Endothelial cell (in vitro differentiated cells): ENCODE data around the gene CNOT10. TPM values are rescaled to one million over a fixed set of nuclear protein-coding genes. Genes with fewer than 3 reads are reported as not detected.
A peak's percentile ranks its signal among the peaks of the same experiment; 100 is the strongest.

Source experiments
- DNase-seq: peaks from one replicate; pipeline ENCODE4 v3.0.0; 2021; ENCODE audit warnings: low spot score
- H3K27ac Mint-ChIP-seq: one replicate; pipeline ENCODE4 v1.8.0; 2021; ENCODE audit warnings: mixed read lengths, inconsistent platforms; ENCODE audit not compliant: unreplicated experiment
- H3K27me3 Mint-ChIP-seq: one replicate; pipeline ENCODE4 v1.8.0; 2021; ENCODE audit warnings: mild to moderate bottlenecking, moderate library complexity, mixed read lengths, inconsistent platforms; ENCODE audit not compliant: unreplicated experiment
- H3K36me3 Mint-ChIP-seq: one replicate; pipeline ENCODE4 v1.8.0; 2021; ENCODE audit warnings: mild to moderate bottlenecking, low read depth, mixed read lengths, inconsistent platforms; ENCODE audit not compliant: unreplicated experiment
- H3K4me1 Mint-ChIP-seq: one replicate; pipeline ENCODE4 v1.8.0; 2021; ENCODE audit warnings: mild to moderate bottlenecking, mixed read lengths, inconsistent platforms; ENCODE audit not compliant: unreplicated experiment
- H3K4me3 Mint-ChIP-seq: one replicate; pipeline ENCODE4 v1.8.0; 2021; ENCODE audit warnings: mild to moderate bottlenecking, mixed read lengths, inconsistent platforms; ENCODE audit not compliant: unreplicated experiment
- H3K9me3 Mint-ChIP-seq: one replicate; pipeline ENCODE4 v1.8.0; 2021; ENCODE audit warnings: mixed read lengths, inconsistent platforms; ENCODE audit not compliant: unreplicated experiment
- CTCF ChIP-seq: fragments of 200-600 bp; sonication (generic); IDR thresholded peaks from one replicate; pipeline ENCODE4 v1.5.0; 2021; ENCODE audit warnings: antibody characterized with exemption; ENCODE audit not compliant: unreplicated experiment
- total RNA-seq: library from RNA; stranded (reverse); fragmentation: NEBNext Ultra II Directional; extraction: Animal tissue kit (Norgen Biotek cat#: 25700); gene quantifications from one replicate; pipeline ENCODE4 v1.2.1, GENCODE V29; 2021; ENCODE audit not compliant: unreplicated experiment

Gene CNOT10
- total RNA-seq, 1 donor from 2014 or later = 42.1 TPM

GRCh38 chr3:32759342-32759741 is 74.4 kb downstream of the CNOT10 start:
- Mint-ChIP-seq H3K27ac (no peak overlapping the region), H3K4me1 (no peaks in the 10 kb centered on the region), H3K27me3 (no peaks in the 10 kb centered on the region), H3K4me3 (no peak overlapping the region), H3K9me3 (no peaks in the 10 kb centered on the region), H3K36me3 (peaks cover 3% of the 10 kb centered on the region)
- no peak for TF ChIP-seq CTCF
- no peak for DNase-seq

GRCh38 chr3:32764481-32764880 is 79.5 kb downstream of the CNOT10 start:
- DNase-seq = no peak
- no peak for TF ChIP-seq CTCF
- H3K27ac Mint-ChIP-seq = no peak overlapping the region
- no peaks in the 10 kb centered on the region for H3K9me3 Mint-ChIP-seq
- peaks cover 12% of the 10 kb centered on the region for H3K36me3 Mint-ChIP-seq
- H3K4me3 Mint-ChIP-seq = no peak overlapping the region
- H3K27me3 Mint-ChIP-seq = no peaks in the 10 kb centered on the region
- no peaks in the 10 kb centered on the region for H3K4me1 Mint-ChIP-seq

- Mint-ChIP-seq H3K27me3 (peaks cover 7% of the 10 kb centered on the region), H3K4me1 (peaks cover 13% of the 10 kb centered on the region), H3K9me3 (no peaks in the 10 kb centered on the region), H3K4me3 (no peak overlapping the region), H3K27ac (no peak overlapping the region), H3K36me3 (peaks cover 24% of the 10 kb centered on the region)
- no peak for TF ChIP-seq CTCF
- DNase-seq = no peak
These were observed 93.4 kb downstream of the CNOT10 start for GRCh38 chr3:32778389-32778788.

- Mint-ChIP-seq H3K27ac (peak overlapping the region; percentile 9), H3K27me3 (peaks cover 7% of the 10 kb centered on the region), H3K4me3 (peak overlapping the region; percentile 61), H3K36me3 (peaks cover 12% of the 10 kb centered on the region), H3K9me3 (no peaks in the 10 kb centered on the region), H3K4me1 (peaks cover 13% of the 10 kb centered on the region)
- no peak for DNase-seq
- TF ChIP-seq CTCF = no peak
These were observed 95.2 kb downstream of the CNOT10 start for GRCh38 chr3:32780071-32780734.

GRCh38 chr3:32780735-32781210 is 95.8 kb downstream of the CNOT10 start:
- peaks cover 7% of the 10 kb centered on the region for H3K27me3 Mint-ChIP-seq
- peaks cover 13% of the 10 kb centered on the region for H3K4me1 Mint-ChIP-seq
- no peaks in the 10 kb centered on the region for H3K9me3 Mint-ChIP-seq
- H3K27ac Mint-ChIP-seq = peak overlapping the region; percentile 67
- peaks cover 12% of the 10 kb centered on the region for H3K36me3 Mint-ChIP-seq
- TF ChIP-seq CTCF = no peak
- DNase-seq = peak; percentile 76
- H3K4me3 Mint-ChIP-seq = peak overlapping the region; percentile 93
